ENCODE results near the gene NF1. TPM values are rescaled to one million over a fixed set of nuclear protein-coding genes. Genes with fewer than 3 reads are reported as not detected.
A peak's percentile ranks its signal among the peaks of the same experiment; 100 is the strongest.
"Not testable (repeated sequence)": the region's sequence is repeated elsewhere in the genome, so short reads cannot be mapped to it uniquely, and the experiment has no call there.

NF1 gene
- total RNA-seq, 1 donor from 2014 or later: 53.7 TPM

DNA sequence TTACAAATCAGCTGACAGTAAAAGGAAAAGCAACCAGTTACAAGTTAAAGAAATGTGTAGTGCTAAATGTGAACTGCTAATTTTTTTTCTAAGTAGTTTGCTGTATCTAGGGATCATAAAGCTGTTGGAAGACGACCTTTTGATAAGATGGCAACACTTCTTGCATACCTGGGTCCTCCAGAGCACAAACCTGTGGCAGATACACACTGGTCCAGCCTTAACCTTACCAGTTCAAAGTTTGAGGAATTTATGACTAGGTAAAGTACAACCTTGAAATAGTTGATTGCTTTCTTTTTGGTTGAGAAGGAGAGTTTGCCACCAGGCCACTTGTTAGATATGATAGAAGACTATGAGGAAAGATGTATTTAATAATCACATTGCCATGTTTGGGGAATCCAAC is 166.8 kb downstream of the NF1 start:
- Histone ChIP-seq H3K36me3 (ENCODE audit: insufficient read depth, low read length) (peaks cover 16% of the 10 kb centered on the region), H4K20me1 (ENCODE audit: insufficient read depth, low read length) (no peaks in the 10 kb centered on the region), H2AFZ (ENCODE audit: low read depth, low read length) (no peak overlapping the region), H3K9ac (ENCODE audit: low read length) (no peak overlapping the region), H3K4me2 (ENCODE audit: low read length) (no peak overlapping the region), H3K9me3 (ENCODE audit: insufficient read depth, low read depth, low read length) (no peaks in the 10 kb centered on the region), H3K27ac (ENCODE audit: low read depth, low read length) (no peak overlapping the region), H3K4me1 (ENCODE audit: insufficient read depth, low read length) (no peaks in the 10 kb centered on the region), H3K27me3 (ENCODE audit: insufficient read depth, low read length) (no peaks in the 10 kb centered on the region), H3K4me3 (ENCODE audit: insufficient read depth, low read depth, low read length) (no peak overlapping the region), H3K79me2 (ENCODE audit: insufficient read depth, low read length) (no peaks in the 10 kb centered on the region)
- Mint-ChIP-seq H3K27me3 (ENCODE audit: low read depth, unreplicated experiment) (no peaks in the 10 kb centered on the region), H3K27ac (ENCODE audit: unreplicated experiment) (no peak overlapping the region), H3K9me3 (ENCODE audit: unreplicated experiment) (no peaks in the 10 kb centered on the region), H3K36me3 (ENCODE audit: low read depth, unreplicated experiment) (peaks cover 4% of the 10 kb centered on the region), H3K4me3 (ENCODE audit: unreplicated experiment) (no peak overlapping the region), H3K4me1 (ENCODE audit: low read depth, unreplicated experiment) (peaks cover 3% of the 10 kb centered on the region)
- TF ChIP-seq, protein P1, sequence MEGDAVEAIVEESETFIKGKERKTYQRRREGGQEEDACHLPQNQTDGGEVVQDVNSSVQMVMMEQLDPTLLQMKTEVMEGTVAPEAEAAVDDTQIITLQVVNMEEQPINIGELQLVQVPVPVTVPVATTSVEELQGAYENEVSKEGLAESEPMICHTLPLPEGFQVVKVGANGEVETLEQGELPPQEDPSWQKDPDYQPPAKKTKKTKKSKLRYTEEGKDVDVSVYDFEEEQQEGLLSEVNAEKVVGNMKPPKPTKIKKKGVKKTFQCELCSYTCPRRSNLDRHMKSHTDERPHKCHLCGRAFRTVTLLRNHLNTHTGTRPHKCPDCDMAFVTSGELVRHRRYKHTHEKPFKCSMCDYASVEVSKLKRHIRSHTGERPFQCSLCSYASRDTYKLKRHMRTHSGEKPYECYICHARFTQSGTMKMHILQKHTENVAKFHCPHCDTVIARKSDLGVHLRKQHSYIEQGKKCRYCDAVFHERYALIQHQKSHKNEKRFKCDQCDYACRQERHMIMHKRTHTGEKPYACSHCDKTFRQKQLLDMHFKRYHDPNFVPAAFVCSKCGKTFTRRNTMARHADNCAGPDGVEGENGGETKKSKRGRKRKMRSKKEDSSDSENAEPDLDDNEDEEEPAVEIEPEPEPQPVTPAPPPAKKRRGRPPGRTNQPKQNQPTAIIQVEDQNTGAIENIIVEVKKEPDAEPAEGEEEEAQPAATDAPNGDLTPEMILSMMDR (IDR thresholded peaks at IDR 0.05; ENCODE audit: insufficient read depth, low read depth, low read length): no peak
- TF ChIP-seq EZH2 (IDR thresholded peaks at IDR 0.05; ENCODE audit: insufficient read depth, low read length): no peak
- FAIRE-seq (no peak), DNase-seq (ENCODE audit: low read depth) (no peak)

DNA sequence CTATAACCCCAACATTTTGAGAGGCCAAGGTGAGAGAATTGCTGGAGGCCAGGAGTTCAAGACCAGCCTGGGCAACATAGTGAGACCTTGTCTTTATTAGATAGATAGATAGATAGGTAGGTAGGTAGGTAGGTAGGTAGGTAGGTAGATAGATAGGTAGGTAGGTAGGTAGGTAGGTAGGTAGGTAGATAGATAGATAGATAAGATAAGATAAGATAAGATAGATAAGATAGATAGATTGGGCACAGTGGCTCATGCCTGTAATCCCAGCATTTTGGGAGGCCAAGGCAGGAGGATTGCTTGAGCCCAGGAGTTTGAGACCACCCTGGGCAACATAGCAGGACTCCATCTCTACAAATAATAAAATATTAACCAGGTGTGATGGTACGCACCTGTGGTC is 168.1 kb downstream of the NF1 start:
- H3K27me3 Mint-ChIP-seq (ENCODE audit: low read depth, unreplicated experiment); H3K4me3 ChIP-seq (ENCODE audit: insufficient read depth, low read depth, low read length); FAIRE-seq; DNase-seq (ENCODE audit: low read depth); H3K27ac ChIP-seq (ENCODE audit: low read depth, low read length); H3K4me2 ChIP-seq (ENCODE audit: low read length); H4K20me1 ChIP-seq (ENCODE audit: insufficient read depth, low read length); H3K9ac ChIP-seq (ENCODE audit: low read length); H3K9me3 Mint-ChIP-seq (ENCODE audit: unreplicated experiment); H3K36me3 Mint-ChIP-seq (ENCODE audit: low read depth, unreplicated experiment); H2AFZ ChIP-seq (ENCODE audit: low read depth, low read length); H3K4me3 Mint-ChIP-seq (ENCODE audit: unreplicated experiment); H3K27me3 ChIP-seq (ENCODE audit: insufficient read depth, low read length); H3K4me1 ChIP-seq (ENCODE audit: insufficient read depth, low read length); H3K9me3 ChIP-seq (ENCODE audit: insufficient read depth, low read depth, low read length); H3K79me2 ChIP-seq (ENCODE audit: insufficient read depth, low read length); H3K27ac Mint-ChIP-seq (ENCODE audit: unreplicated experiment): not testable (repeated sequence)
- peaks cover 12% of the 10 kb centered on the region for H3K4me1 Mint-ChIP-seq (ENCODE audit: low read depth, unreplicated experiment)
- peaks cover 16% of the 10 kb centered on the region for H3K36me3 ChIP-seq (ENCODE audit: insufficient read depth, low read length)

DNA sequence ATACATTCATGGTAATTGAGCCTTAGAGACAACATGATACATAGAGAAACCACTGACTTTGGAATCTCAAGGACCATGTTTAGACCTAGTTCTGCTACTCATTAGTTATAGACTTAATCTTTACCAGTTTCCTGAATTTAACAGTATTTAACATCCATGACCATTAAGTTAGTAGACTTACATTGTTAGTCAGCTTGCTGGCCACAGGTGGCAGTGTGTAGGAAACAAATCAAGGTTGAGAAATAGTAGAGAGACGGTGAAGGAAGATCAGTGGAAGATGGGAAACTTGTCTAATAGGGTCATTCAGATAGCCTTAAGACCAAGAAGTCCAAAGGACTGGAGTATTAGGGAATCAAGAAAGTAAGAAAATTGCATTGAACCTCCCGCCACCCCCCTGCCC is 171.3 kb downstream of the NF1 start:
- peaks cover 33% of the 10 kb centered on the region for H3K4me1 Mint-ChIP-seq (ENCODE audit: low read depth, unreplicated experiment)
- no peak overlapping the region for H3K27ac ChIP-seq (ENCODE audit: low read depth, low read length)
- peaks cover 13% of the 10 kb centered on the region for H3K36me3 ChIP-seq (ENCODE audit: insufficient read depth, low read length)
- no peak overlapping the region for H3K4me2 ChIP-seq (ENCODE audit: low read length)
- no peak overlapping the region for H3K4me3 ChIP-seq (ENCODE audit: insufficient read depth, low read depth, low read length)
- H3K79me2 ChIP-seq (ENCODE audit: insufficient read depth, low read length): no peaks in the 10 kb centered on the region
- peaks cover 8% of the 10 kb centered on the region for H3K36me3 Mint-ChIP-seq (ENCODE audit: low read depth, unreplicated experiment)
- H3K9ac ChIP-seq (ENCODE audit: low read length): no peak overlapping the region
- peaks cover 27% of the 10 kb centered on the region for H3K4me1 ChIP-seq (ENCODE audit: insufficient read depth, low read length)
- no peak overlapping the region for H3K27ac Mint-ChIP-seq (ENCODE audit: unreplicated experiment)
- TF ChIP-seq, protein P1 (IDR thresholded peaks at IDR 0.05; ENCODE audit: insufficient read depth, low read depth, low read length): peak; percentile 16
- no peak for TF ChIP-seq EZH2 (IDR thresholded peaks at IDR 0.05; ENCODE audit: insufficient read depth, low read length)
- FAIRE-seq (no peak), DNase-seq (ENCODE audit: low read depth) (no peak)
- no peak overlapping the region for H2AFZ ChIP-seq (ENCODE audit: low read depth, low read length)
- no peaks in the 10 kb centered on the region for H3K9me3 Mint-ChIP-seq (ENCODE audit: unreplicated experiment)
- H3K9me3 ChIP-seq (ENCODE audit: insufficient read depth, low read depth, low read length): no peaks in the 10 kb centered on the region
- H3K27me3 Mint-ChIP-seq (ENCODE audit: low read depth, unreplicated experiment): no peaks in the 10 kb centered on the region
- H3K4me3 Mint-ChIP-seq (ENCODE audit: unreplicated experiment): no peak overlapping the region
- no peaks in the 10 kb centered on the region for H3K27me3 ChIP-seq (ENCODE audit: insufficient read depth, low read length)
- no peaks in the 10 kb centered on the region for H4K20me1 ChIP-seq (ENCODE audit: insufficient read depth, low read length)

Measured in astrocyte (in vitro differentiated cells and primary cell).